Lower leg skin (tissue), 3 donors: ENCODE results near the gene CSTF1.

Experiments
- CTCF ChIP-seq, 3 donors: fragments of 450-650 bp; IDR thresholded peaks; one replicate each; pipeline ENCODE4 v1.5.1; 2016; ENCODE audit warnings: antibody characterized with exemption in 3 of 3, mild to moderate bottlenecking in 3 of 3, moderate library complexity in 2 of 3
- POLR2A ChIP-seq, 2 donors: fragments of 450-650 bp; IDR thresholded peaks; one replicate each; pipeline ENCODE4 v1.6.1; 2016 to 2017; ENCODE audit warnings: antibody characterized with exemption in 2 of 2, mild to moderate bottlenecking in 1 of 2, moderate library complexity in 1 of 2

GRCh38 chr20:56414842-56415765 lies 22.7 kb downstream of the CSTF1 start:
- no peak for TF ChIP-seq POLR2A (IDR thresholded peaks at IDR 0.05)
- no peak for TF ChIP-seq CTCF (IDR thresholded peaks at IDR 0.05)
